Measurements from ENCODE around the gene ATP6V0B. TPM values are rescaled to one million over a fixed set of nuclear protein-coding genes. Genes with fewer than 3 reads are reported as not detected.

ATP6V0B gene
- total RNA-seq: 175 and 230 TPM in 2 replicates

GRCh38 chr1:43974443-43975248 is at the start of gene ATP6V0B:
Gene ATP6V0B, plus strand, starts transcription at chr1:43974960. Its CDS starts 81 bp downstream, at chr1:43975041.

GRCh38 chr1:43933386-43934100 is 41.2 kb upstream of the ATP6V0B start, which contains the start of gene ARTN:
Gene ARTN, plus strand, starts transcription at chr1:43933801. Its CDS starts 1,856 bp downstream, at chr1:43935657.

GRCh38 chr1:43946236-43947060 is 28.3 kb upstream of the ATP6V0B start, which contains the start of gene IPO13:
Gene IPO13, plus strand, starts transcription at chr1:43946950. Its CDS starts 651 bp downstream, at chr1:43947601.

GRCh38 chr1:43969746-43970466 is 4.9 kb upstream of the ATP6V0B start, which contains the start of gene DPH2:
Gene DPH2, plus strand, starts transcription at chr1:43970010. Its CDS starts 166 bp downstream, at chr1:43970176.

GRCh38 chr1:43978551-43979260 is 3.9 kb downstream of the ATP6V0B start, which contains the start of gene B4GALT2:
Gene B4GALT2, plus strand, starts transcription at chr1:43979210. Its CDS starts 1,951 bp downstream, at chr1:43981161.

GRCh38 chr1:43991476-43992231 is 16.9 kb downstream of the ATP6V0B start, which contains the start of gene CCDC24:
Gene CCDC24, plus strand, starts transcription at chr1:43991599. Its CDS starts 280 bp downstream, at chr1:43991879.

Other genes with a start within 250 kb of the ATP6V0B start
- 133 and 139 TPM in 2 replicates for gene ARTN, start 41.2 kb upstream of the ATP6V0B start, total RNA-seq
- 26.2 and 33.2 TPM in 2 replicates for gene IPO13, start 28.0 kb upstream of the ATP6V0B start, total RNA-seq
- gene DPH2, start 5.0 kb upstream of the ATP6V0B start, total RNA-seq: 15.0 and 32.5 TPM in 2 replicates
- 135 and 155 TPM in 2 replicates for gene B4GALT2, start 4.2 kb downstream of the ATP6V0B start, total RNA-seq
- gene CCDC24, start 16.6 kb downstream of the ATP6V0B start, total RNA-seq: 7.1 and 9.1 TPM in 2 replicates
- 9.1 and 12.0 TPM in 2 replicates for gene SLC6A9, start 56.5 kb downstream of the ATP6V0B start, total RNA-seq
- gene KLF17, start 143.9 kb downstream of the ATP6V0B start, total RNA-seq: not detected in 2 replicates
- not detected in 2 replicates for gene KLF18, start 166.7 kb downstream of the ATP6V0B start, total RNA-seq
- 21.0 and 31.6 TPM in 2 replicates for gene DMAP1, start 238.5 kb downstream of the ATP6V0B start, total RNA-seq

Measured in hair follicular keratinocyte (primary cell).